IMR-90 (cell line): ENCODE data around the gene PMAIP1. TPM values are rescaled to one million over a fixed set of nuclear protein-coding genes. Genes with fewer than 3 reads are reported as not detected.

Source experiments
- ATAC-seq: fragments of 200-7000 bp; cut with Tn5 transposase; 2 replicates; pipeline ENCODE4 v1.9.1; 2020; ENCODE audit warnings: low read depth, mild to moderate bottlenecking, moderate library complexity
- BruUV-seq: library from RNA; stranded (reverse); fragments of 400-500 nt; replicated peaks from 2 replicates; lab custom pipeline; 2021; lab: Mats Ljungman, UMichigan
- CTCF ChIA-PET: fragments of 300-600 bp; formaldehyde crosslinking; extraction: SDS; loops from one replicate; lab custom pipeline; 2021; ENCODE audit warnings: antibody characterized with exemption; lab: Yijun Ruan, JAX
- POLR2A ChIA-PET: fragments of 300-600 bp; sonication (Branson Sonifier 250); formaldehyde crosslinking; loops from one replicate; lab custom pipeline; 2022; ENCODE audit warnings: antibody characterized with exemption; ENCODE audit not compliant: unreplicated experiment; lab: Charles Lee
- DNase-seq: peaks from one replicate; pipeline ENCODE4 v3.0.0; 2013
- H2AFZ ChIP-seq: replicated peaks from 2 replicates; pipeline ENCODE3; 2013; ENCODE audit warnings: low read length, mild to moderate bottlenecking; ENCODE audit not compliant: poor library complexity
- H2AK5ac ChIP-seq: 2 replicates; pipeline ENCODE4 v1.6.1; 2013; ENCODE audit warnings: low read depth, low read length, inconsistent platforms
- H2AK9ac ChIP-seq: replicated peaks from 2 replicates; pipeline ENCODE3; 2013; ENCODE audit warnings: mild to moderate bottlenecking, low read depth, low read length, moderate library complexity; ENCODE audit not compliant: poor library complexity
- H2BK120ac ChIP-seq: 2 replicates; pipeline ENCODE4 v1.6.1; 2013; ENCODE audit warnings: low read depth, low read length, inconsistent platforms
- H2BK15ac ChIP-seq: 3 replicates; pipeline ENCODE4 v1.6.1; 2013; ENCODE audit warnings: low read depth, low read length, inconsistent platforms
- H2BK20ac ChIP-seq: 2 replicates; pipeline ENCODE4 v1.6.1; 2013; ENCODE audit warnings: low read depth, mild to moderate bottlenecking, inconsistent platforms, low read length, moderate library complexity
- H2BK5ac ChIP-seq: 2 replicates; pipeline ENCODE4 v1.6.1; 2013; ENCODE audit warnings: mild to moderate bottlenecking, low read depth, low read length, inconsistent platforms; ENCODE audit not compliant: poor library complexity, severe bottlenecking
- H3K14ac ChIP-seq: replicated peaks from 2 replicates; pipeline ENCODE4 v1.6.1; 2013; ENCODE audit warnings: low read depth, low read length, inconsistent platforms
- H3K18ac ChIP-seq: 2 replicates; pipeline ENCODE4 v1.6.1; 2013; ENCODE audit warnings: low read depth, low read length, control low read depth
- H3K23ac ChIP-seq: 2 replicates; pipeline ENCODE4 v1.6.1; 2013; ENCODE audit warnings: low read depth, low read length, inconsistent platforms
- H3K27ac ChIP-seq: 2 replicates; pipeline ENCODE4 v1.5.1; 2013; ENCODE audit warnings: mild to moderate bottlenecking, control low read depth, low read length; ENCODE audit not compliant: insufficient read depth
- H3K27me3 ChIP-seq: 2 replicates; pipeline ENCODE4 v1.6.1; 2013; ENCODE audit warnings: low read length; ENCODE audit not compliant: control insufficient read depth, insufficient read depth
- H3K36me3 ChIP-seq: 2 replicates; pipeline ENCODE4 v1.6.1; 2013; ENCODE audit warnings: low read length, mixed read lengths; ENCODE audit not compliant: control insufficient read depth, insufficient read depth
- H3K4ac ChIP-seq: 2 replicates; pipeline ENCODE4 v1.6.1; 2013; ENCODE audit warnings: low read depth, low read length, inconsistent platforms
- H3K4me1 ChIP-seq: 2 replicates; pipeline ENCODE4 v1.6.1; 2013; ENCODE audit warnings: low read length, mixed read lengths; ENCODE audit not compliant: control insufficient read depth, insufficient read depth
- H3K4me2 ChIP-seq: 2 replicates; pipeline ENCODE4 v1.6.1; 2013; ENCODE audit warnings: low read depth, mild to moderate bottlenecking, control low read depth, low read length, moderate library complexity
- H3K4me3 ChIP-seq: 2 replicates; pipeline ENCODE4 v1.5.1; 2013; ENCODE audit warnings: low read depth, mild to moderate bottlenecking, control low read depth, low read length, moderate library complexity; ENCODE audit not compliant: insufficient read depth
- H3K56ac ChIP-seq: 2 replicates; pipeline ENCODE4 v1.6.1; 2013; ENCODE audit warnings: low read length, inconsistent platforms; ENCODE audit not compliant: insufficient read depth; ENCODE audit errors: extremely low read depth
- H3K79me1 ChIP-seq, 2 experiments: 2 replicates each; pipeline ENCODE4 v1.6.1; 2013; ENCODE audit warnings: low read length in 2 of 2, inconsistent platforms in 1 of 2, low read depth in 1 of 2
- H3K9ac ChIP-seq: 2 replicates; pipeline ENCODE4 v1.6.1; 2013; ENCODE audit warnings: low read depth, low read length, control low read depth
- H3K9me1 ChIP-seq: 2 replicates; pipeline ENCODE4 v1.6.1; 2013; ENCODE audit warnings: low read length, inconsistent platforms; ENCODE audit not compliant: insufficient read depth
- H3K9me3 ChIP-seq: 2 replicates; pipeline ENCODE4 v1.6.1; 2013; ENCODE audit warnings: low read length; ENCODE audit not compliant: control insufficient read depth, insufficient read depth
- H4K20me1 ChIP-seq: 2 replicates; pipeline ENCODE4 v1.6.1; 2013; ENCODE audit warnings: low read length, inconsistent platforms; ENCODE audit not compliant: insufficient read depth
- H4K5ac ChIP-seq: 2 replicates; pipeline ENCODE4 v1.6.1; 2013; ENCODE audit warnings: mild to moderate bottlenecking, low read depth, low read length, control low read depth
- H4K8ac ChIP-seq, 2 experiments: 2 replicates each; pipeline ENCODE4 v1.6.1; 2013; ENCODE audit warnings: low read depth in 2 of 2, low read length in 2 of 2, control low read depth in 1 of 2, inconsistent platforms in 1 of 2
- H4K91ac ChIP-seq: 2 replicates; pipeline ENCODE4 v1.6.1; 2013; ENCODE audit warnings: low read depth, low read length, inconsistent platforms; ENCODE audit not compliant: insufficient read depth
- CEBPB ChIP-seq: IDR thresholded peaks from 2 replicates; pipeline ENCODE4 v1.6.1; 2012; ENCODE audit warnings: low read depth, low read length, improper control_type of control experiment
- CTCF ChIP-seq: conservative IDR thresholded peaks from 2 replicates; pipeline ENCODE4 v1.5.1; 2012; ENCODE audit warnings: mild to moderate bottlenecking, low read depth, low read length, improper control_type of control experiment
- ELK1 ChIP-seq: fragments of 150-350 bp; IDR thresholded peaks from 2 replicates; pipeline ENCODE4 v1.6.1; 2016; ENCODE audit warnings: low read depth, mild to moderate bottlenecking, low read length, moderate library complexity, borderline replicate concordance
- MAFK ChIP-seq: IDR thresholded peaks from 2 replicates; pipeline ENCODE4 v1.6.1; 2012; ENCODE audit warnings: low read depth, low read length, improper control_type of control experiment
- MAZ ChIP-seq: IDR thresholded peaks from 2 replicates; pipeline ENCODE4 v1.6.1; 2012; ENCODE audit warnings: low read depth, mild to moderate bottlenecking, low read length, improper control_type of control experiment, moderate library complexity, borderline replicate concordance
- MXI1 ChIP-seq: IDR thresholded peaks from 2 replicates; pipeline ENCODE4 v1.6.1; 2012; ENCODE audit warnings: low read depth, mild to moderate bottlenecking, low read length, moderate library complexity, borderline replicate concordance
- POLR2A ChIP-seq: IDR thresholded peaks from 2 replicates; pipeline ENCODE4 v1.6.1; 2012; ENCODE audit warnings: mild to moderate bottlenecking, low read depth, low read length
- RAD21 ChIP-seq: IDR thresholded peaks from 2 replicates; pipeline ENCODE4 v1.6.1; 2012; ENCODE audit warnings: low read length, improper control_type of control experiment
- RCOR1 ChIP-seq: IDR thresholded peaks from 2 replicates; pipeline ENCODE4 v1.6.1; 2012; ENCODE audit warnings: mild to moderate bottlenecking, low read length, improper control_type of control experiment; ENCODE audit not compliant: insufficient replicate concordance
- SMC3 ChIP-seq: fragments of 150-350 bp; IDR thresholded peaks from 2 replicates; pipeline ENCODE4 v1.6.1; 2016; ENCODE audit warnings: low read depth, mild to moderate bottlenecking, antibody characterized with exemption, low read length, moderate library complexity
- WGBS, 2 experiments: methylation state at CpG; one replicate each; pipeline versions ENCODE4 v1.1.5 to v1.1.7; 2013; ENCODE audit warnings: missing lambda C conversion rate in 2 of 2; ENCODE audit not compliant: insufficient read length in 1 of 2; ENCODE audit errors: extremely low coverage in 2 of 2; 5-methylcytosine and 5-hydroxymethylcytosine counted together
- dilution Hi-C: fragments of 300-500 bp; cut with HindIII; formaldehyde crosslinking; loops from one replicate; pipeline ENCODE4 v1.14.3; 2018; ENCODE audit warnings: low sequenced_read_pairs; ENCODE audit not compliant: unreplicated experiment
- in situ Hi-C: fragments of 300-500 bp; cut with MboI; formaldehyde crosslinking; loops from 3 replicates; pipeline ENCODE4 v1.14.3; 2019; ENCODE audit warnings: low sequenced_read_pairs, inconsistent platforms, mixed read lengths
- intact Hi-C: fragments of 100-400 bp; cut with micrococcal nuclease; formaldehyde crosslinking; loops from 2 replicates; pipeline ENCODE4 v1.10.0; 2022
- polyA plus RNA-seq, 3 experiments: library from polyadenylated mRNA; depleted of rRNA; stranded (reverse); fragments of >200 nt; gene quantifications; 2 replicates each; pipeline ENCODE4 v1.2.3, GENCODE V29; 2012; ENCODE audit warnings: low replicate concordance in 1 of 3
- total RNA-seq: library from RNA; depleted of rRNA; stranded (reverse); fragments of >200 nt; gene quantifications from 2 replicates; pipeline ENCODE4 v1.2.3, GENCODE V29; 2012

Gene PMAIP1
- total and polyA plus RNA-seq, 2 of the 4 experiments (the other 2 are of a cell fraction) = 14.0 to 30.1 TPM

GRCh38 chr18:59898609-59899297, 1.0 kb upstream of the PMAIP1 start (continued):
- TF ChIP-seq MAFK = no peak
- no peak for TF ChIP-seq POLR2A

- no peaks in the 10 kb centered on the region for H3K27me3 ChIP-seq
- H3K18ac ChIP-seq = peak overlapping the region; percentile 65
- H3K9me1 ChIP-seq = peaks cover 15% of the 10 kb centered on the region
- BruUV-seq = no TSS peak
- ChIA-PET POLR2A (interaction anchor here (0.6 to 1.3 kb wide), 7 partner anchors 15 to 196 kb away, joined by 3 to 4 read pairs (median 3); no protein-coding TSS in a partner anchor), CTCF (interaction anchor here (1.3 kb wide), 1 partner anchor 16 kb away, joined by 6 read pairs; no protein-coding TSS in a partner anchor)
- H3K14ac ChIP-seq = peak overlapping the region; percentile 99
- H2BK15ac ChIP-seq = peak overlapping the region; percentile 45; the same call in 1 of the 3 replicates
- peak; percentile 2 for ATAC-seq
- peaks cover 7% of the 10 kb centered on the region for H3K36me3 ChIP-seq
- H3K4me2 ChIP-seq = peak overlapping the region; percentile 82
- H3K4me1 ChIP-seq = peaks cover 15% of the 10 kb centered on the region
- peak overlapping the region; percentile 86 for H2AK9ac ChIP-seq
- in situ Hi-C loops (no loop called here), dilution Hi-C loops (no loop called here), intact Hi-C loops (loop anchor here (2.0 to 10.0 kb wide), 4 partner anchors 38 to 276 kb away; partner anchors contain the start of gene CCBE1)
- H3K79me1 ChIP-seq = peaks cover 19 to 46% of the 10 kb centered on the region in 2 experiments; a peak in 3 of 4 replicates
- peak overlapping the region; percentile 77 for H2BK5ac ChIP-seq
- peak overlapping the region; percentile 78 for H2BK120ac ChIP-seq
- peak; percentile 85 for DNase-seq
- peak overlapping the region; percentile 73 for H3K4me3 ChIP-seq
- H3K4ac ChIP-seq = peak overlapping the region; percentile 88
- peak overlapping the region; percentile 81 for H3K56ac ChIP-seq
- peak overlapping the region; percentile 95 for H3K23ac ChIP-seq
- peak overlapping the region; percentile 12 to 85; a peak in 3 of 4 replicates for H4K8ac ChIP-seq
- H2BK20ac ChIP-seq = peak overlapping the region; percentile 73; the same call in 1 of the 2 replicates
- peak overlapping the region; percentile 64 for H3K9ac ChIP-seq
- peaks cover 31% of the 10 kb centered on the region for H4K20me1 ChIP-seq
- H4K5ac ChIP-seq = peak overlapping the region; percentile 7
- H3K9me3 ChIP-seq = no peaks in the 10 kb centered on the region
- peak overlapping the region; percentile 39; the same call in 1 of the 2 replicates for H2AK5ac ChIP-seq
- WGBS, 2 experiments = 0% methylated on average over 13 of the region's 51 CpGs; no CpG with 5 or more reads in 1 of the 2 experiments
- H4K91ac ChIP-seq = peak overlapping the region; percentile 84
- H2AFZ ChIP-seq = peak overlapping the region; percentile 85
- peak overlapping the region; percentile 86 for H3K27ac ChIP-seq
- TF ChIP-seq SMC3 = peak; percentile 10; the same call in 1 of the 2 replicates
- TF ChIP-seq ELK1 = no peak
- TF ChIP-seq MAFK = no peak
- TF ChIP-seq MAZ = no peak
- peak; percentile 89 for TF ChIP-seq MXI1
- no peak for TF ChIP-seq RCOR1
- TF ChIP-seq CTCF = no peak
- peak; percentile 27 for TF ChIP-seq RAD21
- peak; percentile 87 for TF ChIP-seq CEBPB
- peak; percentile 68; the same call in 1 of the 2 replicates for TF ChIP-seq POLR2A
Measured at GRCh38 chr18:59900222-59901128, 679 bp downstream of the PMAIP1 start.
